HL-60 (cell line): Measurements from ENCODE around the gene PTPRN2.

Experiments
- CTCF ChIP-seq: IDR thresholded peaks from one replicate; pipeline ENCODE4 v1.5.1; 2011; ENCODE audit warnings: low read length, control low read depth, inconsistent platforms; ENCODE audit not compliant: insufficient read depth
- GABPA ChIP-seq: IDR thresholded peaks from 2 replicates; pipeline ENCODE4 v1.6.1; 2012; ENCODE audit warnings: low read depth

GRCh38 chr7:157775560-157776332 lies 811.9 kb downstream of the PTPRN2 start:
- TF ChIP-seq CTCF = no peak
- no peak for TF ChIP-seq GABPA
